ENCODE data around the gene ARRDC5. TPM values are rescaled to one million over a fixed set of nuclear protein-coding genes. Genes with fewer than 3 reads are reported as not detected.

ARRDC5 gene
- total and polyA plus RNA-seq, 2 of the 8 experiments (the other 6 are each of a cell fraction or from before 2014, with no cell fraction given): not detected

GRCh38 chr19:4935444-4935843 lies 32.7 kb upstream of the ARRDC5 start:
- no peak overlapping the region for H2BK12ac ChIP-seq (ENCODE audit: low read depth, low read length)
- H4K5ac ChIP-seq (ENCODE audit: insufficient read length, low read depth, low read length): no peak overlapping the region
- H3K36me3 ChIP-seq (ENCODE audit: control insufficient read depth in 2 of 4, insufficient read depth in 4 of 4, low read length in 3 of 4): peaks cover 4 to 36% (median 23%) of the 10 kb centered on the region in 4 experiments; a peak in 6 of 8 replicates
- H3K23ac ChIP-seq (ENCODE audit: insufficient read length): no peak overlapping the region
- H4K20me1 ChIP-seq (replicated peaks in 1 of 2; ENCODE audit: control insufficient read depth in 1 of 2, insufficient read depth in 2 of 2, low read length in 2 of 2): peaks cover 1 to 12% of the 10 kb centered on the region in 2 experiments
- H3K79me1 ChIP-seq (ENCODE audit: low read depth, low read length): peaks cover 3% of the 10 kb centered on the region; the same call in 1 of the 2 replicates
- DNase-seq (ENCODE audit: low read depth in 1 of 2, low spot score in 2 of 2): no peak
- H3K23me2 ChIP-seq (ENCODE audit: low read depth, low read length): no peaks in the 10 kb centered on the region
- H3K4ac ChIP-seq (replicated peaks; ENCODE audit: insufficient read length, low read depth, low read length): no peak overlapping the region
- H3K4me3 ChIP-seq (ENCODE audit: extremely low read depth in 1 of 4, insufficient read depth in 2 of 4, low read depth in 3 of 4, low read length in 4 of 4): no peak overlapping the region
- POLR2A ChIA-PET (ENCODE audit: partially characterized antibody): no interaction called here
- H2BK15ac ChIP-seq (ENCODE audit: low read length): no peak overlapping the region
- no peak overlapping the region for H3K9ac ChIP-seq (replicated peaks in 1 of 4; ENCODE audit: extremely low read depth in 1 of 4, low read depth in 3 of 4, low read length in 3 of 4)
- no peak overlapping the region for H3K14ac ChIP-seq (ENCODE audit: insufficient read length)
- no peak overlapping the region for H3K18ac ChIP-seq (ENCODE audit: extremely low read depth, low read length)
- H3K27me3 ChIP-seq (replicated peaks in 1 of 4; ENCODE audit: control insufficient read depth in 3 of 4, extremely low read depth in 1 of 4, insufficient read depth in 3 of 4, low read length in 3 of 4): no peaks in the 10 kb centered on the region
- WGBS, 2 experiments (ENCODE audit: extremely low coverage in 1 of 2, insufficient coverage in 1 of 2, insufficient read length in 1 of 2, insufficient replicate concordance in 2 of 2, low coverage in 1 of 2, low lambda C conversion rate in 2 of 2, missing lambda C conversion rate in 1 of 2): 92% methylated on average over 8 of the region's 8 CpGs; no CpG with 5 or more reads in 1 of the 2 experiments
- H3K4me2 ChIP-seq (ENCODE audit: insufficient read depth in 1 of 2, low read depth in 2 of 2, low read length in 2 of 2): no peak overlapping the region
- no peak overlapping the region for H2BK120ac ChIP-seq (replicated peaks; ENCODE audit: low read depth, low read length)
- no peaks in the 10 kb centered on the region for H3K4me1 ChIP-seq (replicated peaks in 1 of 4; ENCODE audit: control insufficient read depth in 3 of 4, insufficient read depth in 4 of 4, low read length in 3 of 4)
- no peak overlapping the region for H3K27ac ChIP-seq (ENCODE audit: low read depth, low read length)
- no peaks in the 10 kb centered on the region; a peak in 1 of 4 replicates for H3K79me2 ChIP-seq (ENCODE audit: control insufficient read depth in 1 of 2, insufficient read depth in 2 of 2, low read length in 2 of 2)
- no peak for FAIRE-seq
- no peak overlapping the region for H4K8ac ChIP-seq (ENCODE audit: extremely low read depth, insufficient read depth, low read length)
- no peak overlapping the region for H2AK5ac ChIP-seq (ENCODE audit: low read depth, low read length)
- CTCF ChIA-PET (ENCODE audit: partially characterized antibody): interaction anchor here (0.9 to 1.5 kb wide), 2 partner anchors 103 to 126 kb away, joined by 3 to 4 read pairs; no protein-coding TSS in a partner anchor
- H2BK5ac ChIP-seq (ENCODE audit: low read depth, low read length): no peak overlapping the region
- no peak for TF ChIP-seq NRF1 (IDR thresholded peaks at IDR 0.05; ENCODE audit: low read depth, low read length)
- TF ChIP-seq GABPA (IDR thresholded peaks at IDR 0.05; ENCODE audit: borderline replicate concordance, insufficient read depth, low read length): no peak
- no peak for TF ChIP-seq GTF2F1 (IDR thresholded peaks at IDR 0.05; ENCODE audit: borderline replicate concordance, low read depth, low read length)
- TF ChIP-seq E2F6 (IDR thresholded peaks at IDR 0.05): no peak
- no peak for TF ChIP-seq JUN (IDR thresholded peaks at IDR 0.05; ENCODE audit: low read depth, low read length)
- TF ChIP-seq BCL11A (IDR thresholded peaks at IDR 0.05; ENCODE audit: low read depth in 2 of 2, low read length in 2 of 2): no peak
- no peak for TF ChIP-seq CBX8 (IDR thresholded peaks at IDR 0.05; ENCODE audit: borderline replicate concordance, low read depth, low read length)
- no peak for TF ChIP-seq CHD1 (IDR thresholded peaks at IDR 0.05; ENCODE audit: low read depth, low read length)
- no peak overlapping the region for H3K56ac ChIP-seq (replicated peaks; ENCODE audit: insufficient read length, low read depth, low read length)
- H4K91ac ChIP-seq (replicated peaks; ENCODE audit: insufficient read length, low read length): no peak overlapping the region
- no peak overlapping the region for H2BK20ac ChIP-seq (ENCODE audit: low read length)
- H2AFZ ChIP-seq (ENCODE audit: low read length): no peak overlapping the region
- H3K9me3 ChIP-seq (ENCODE audit: insufficient read depth in 2 of 2, low read depth in 1 of 2, low read length in 1 of 2): no peaks in the 10 kb centered on the region

Data from H1 (cell line).